GM23338 (cell line): ENCODE measurements around the gene NRG3. TPM values are rescaled to one million over a fixed set of nuclear protein-coding genes. Genes with fewer than 3 reads are reported as not detected.

ENCODE experiments used
- ATAC-seq: fragments of 200-7000 bp; cut with Tn5 transposase; 3 replicates; pipeline ENCODE4 v1.9.1; 2020
- DNase-seq: peaks from one replicate; pipeline ENCODE4 v3.0.0-alpha.2; 2015; ENCODE audit warnings: low spot score
- H2AFZ ChIP-seq: fragments of 200-600 bp; sonication (generic); 2 replicates; pipeline ENCODE4 v1.8.0; 2016; ENCODE audit warnings: antibody characterized with exemption, mild to moderate bottlenecking, moderate library complexity
- H3F3A ChIP-seq: fragments of 200-600 bp; sonication (generic); replicated peaks from 2 replicates; pipeline ENCODE4 v1.8.0; 2017; ENCODE audit warnings: antibody characterized with exemption, mixed run types, low read depth
- H3K27ac ChIP-seq: fragments of 200-600 bp; sonication (generic); 2 replicates; pipeline ENCODE4 v1.6.1; 2016; ENCODE audit warnings: low read depth
- H3K27me3 ChIP-seq: fragments of 200-600 bp; sonication (generic); 2 replicates; pipeline ENCODE4 v1.8.0; 2016; ENCODE audit warnings: mild to moderate bottlenecking, mixed run types, moderate library complexity; ENCODE audit not compliant: insufficient read depth
- H3K36me3 ChIP-seq: fragments of 200-600 bp; sonication (generic); 2 replicates; pipeline ENCODE4 v1.8.0; 2016; ENCODE audit warnings: mild to moderate bottlenecking; ENCODE audit not compliant: insufficient read depth
- H3K4me1 ChIP-seq: fragments of 200-600 bp; sonication (generic); 2 replicates; pipeline ENCODE4 v1.8.0; 2016; ENCODE audit warnings: mild to moderate bottlenecking, moderate library complexity; ENCODE audit not compliant: insufficient read depth
- H3K4me2 ChIP-seq: fragments of 200-600 bp; sonication (generic); 2 replicates; pipeline ENCODE4 v1.7.1; 2017; ENCODE audit warnings: mixed run types
- H3K4me3 ChIP-seq: fragments of 200-600 bp; sonication (generic); 2 replicates; pipeline ENCODE4 v1.6.1; 2016; ENCODE audit warnings: mixed run types
- H3K79me2 ChIP-seq: fragments of 200-600 bp; sonication (generic); replicated peaks from 2 replicates; pipeline ENCODE4 v1.8.0; 2017; ENCODE audit warnings: mild to moderate bottlenecking; ENCODE audit not compliant: insufficient read depth
- H3K9me2 ChIP-seq: fragments of 200-600 bp; sonication (generic); 2 replicates; pipeline ENCODE4 v1.8.0; 2017; ENCODE audit not compliant: insufficient read depth
- H4K20me1 ChIP-seq: fragments of 200-600 bp; sonication (generic); replicated peaks from 2 replicates; pipeline ENCODE4 v1.8.0; 2017; ENCODE audit warnings: mild to moderate bottlenecking; ENCODE audit not compliant: insufficient read depth
- H3K27ac Mint-ChIP-seq: 2 replicates; pipeline ENCODE4 v1.8.0; 2020; ENCODE audit warnings: inconsistent platforms, mild to moderate bottlenecking, moderate library complexity, mixed read lengths
- H3K27me3 Mint-ChIP-seq: 3 replicates; pipeline ENCODE4 v1.8.0; 2022; ENCODE audit warnings: low read depth, mild to moderate bottlenecking, moderate library complexity, mixed read lengths, inconsistent platforms; ENCODE audit not compliant: insufficient read depth, poor library complexity
- H3K36me3 Mint-ChIP-seq: 3 replicates; pipeline ENCODE4 v1.8.0; 2021; ENCODE audit warnings: low read depth, mild to moderate bottlenecking, inconsistent platforms, moderate library complexity, mixed read lengths
- H3K4me1 Mint-ChIP-seq: 3 replicates; pipeline ENCODE4 v1.8.0; 2020; ENCODE audit warnings: mild to moderate bottlenecking, inconsistent platforms, mixed read lengths
- H3K4me3 Mint-ChIP-seq: 3 replicates; pipeline ENCODE4 v1.8.0; 2021; ENCODE audit warnings: moderate library complexity, mild to moderate bottlenecking, inconsistent platforms, mixed read lengths
- H3K9me3 Mint-ChIP-seq: 3 replicates; pipeline ENCODE4 v1.8.0; 2020; ENCODE audit warnings: moderate library complexity, mild to moderate bottlenecking, inconsistent platforms, mixed read lengths
- CREB1 ChIP-seq: fragments of 250-450 bp; sonication (Bioruptor Pico); IDR thresholded peaks from 2 replicates; pipeline ENCODE4 v1.5.0; 2020; ENCODE audit warnings: low read depth, mild to moderate bottlenecking, moderate library complexity
- ETS1 ChIP-seq: IDR thresholded peaks from 2 replicates; pipeline ENCODE4 v1.6.1; 2016; ENCODE audit warnings: antibody characterized with exemption
- EZH2 ChIP-seq: fragments of 200-600 bp; sonication (generic); IDR thresholded peaks from one replicate; pipeline ENCODE4 v1.8.0; 2017; ENCODE audit warnings: antibody characterized with exemption, mild to moderate bottlenecking, low read depth; ENCODE audit not compliant: unreplicated experiment
- EZH2phosphoT487 ChIP-seq: fragments of 200-600 bp; sonication (generic); IDR thresholded peaks from one replicate; pipeline ENCODE4 v1.8.1; 2018; ENCODE audit warnings: antibody characterized with exemption; ENCODE audit not compliant: unreplicated experiment
- JUNB ChIP-seq: IDR thresholded peaks from one replicate; pipeline ENCODE4 v1.6.1; 2016; ENCODE audit warnings: antibody characterized with exemption; ENCODE audit not compliant: unreplicated experiment
- NANOG ChIP-seq: IDR thresholded peaks from 2 replicates; pipeline ENCODE4 v1.6.1; 2016; ENCODE audit warnings: antibody characterized with exemption, borderline replicate concordance
- POLR2AphosphoS5 ChIP-seq: IDR thresholded peaks from 2 replicates; pipeline ENCODE4 v1.6.1; 2016; ENCODE audit warnings: antibody characterized with exemption, low read depth
- STAT1 ChIP-seq: IDR thresholded peaks from one replicate; pipeline ENCODE4 v1.6.1; 2016; ENCODE audit warnings: antibody characterized with exemption; ENCODE audit not compliant: unreplicated experiment
- ZNF114 ChIP-seq: fragments of 250-450 bp; sonication (Bioruptor Pico); IDR thresholded peaks from 2 replicates; pipeline ENCODE4 v1.5.0; 2020; ENCODE audit warnings: mild to moderate bottlenecking, moderate library complexity
- ZNF462 ChIP-seq: fragments of 250-450 bp; sonication (Bioruptor Pico); IDR thresholded peaks from 2 replicates; pipeline ENCODE4 v1.5.0; 2020; ENCODE audit warnings: mild to moderate bottlenecking, moderate library complexity
- polyA plus RNA-seq: library from polyadenylated mRNA; unstranded; fragments of >200 nt; fragmentation: Nextera tagmentation; extraction: Ambion mirVana; gene quantifications from 2 replicates; pipeline ENCODE4 v1.2.1, GENCODE V29; 2016
- total RNA-seq: library from RNA; depleted of rRNA; stranded (reverse); fragments of >200 nt; shearing (Covaris generic); gene quantifications from 2 replicates; pipeline ENCODE4 v1.2.3, GENCODE V29; 2014

NRG3 gene
- total and polyA plus RNA-seq, 2 experiments from 2014 or later = 1.9 to 3.9 TPM

GRCh38 chr10:82396886-82397285, 521.9 kb downstream of the NRG3 start (continued):
- no peak for TF ChIP-seq ZNF462 (CRISPR knock-in tag)
- no peak for TF ChIP-seq STAT1
- no peak for TF ChIP-seq ZNF114 (CRISPR knock-in tag)
- no peak for TF ChIP-seq CREB1 (CRISPR knock-in tag)

GRCh38 chr10:82397854-82398253, 522.9 kb downstream of the NRG3 start:
- H4K20me1 ChIP-seq = no peaks in the 10 kb centered on the region
- peaks cover 29% of the 10 kb centered on the region for H3K4me1 Mint-ChIP-seq
- H3K4me2 ChIP-seq = no peak overlapping the region
- H3K9me2 ChIP-seq = no peaks in the 10 kb centered on the region
- H3K4me1 ChIP-seq = peaks cover 11% of the 10 kb centered on the region
- no peaks in the 10 kb centered on the region; the same call in 2 of the 3 replicates for H3K9me3 Mint-ChIP-seq
- H3K36me3 Mint-ChIP-seq = no peaks in the 10 kb centered on the region
- H2AFZ ChIP-seq = no peak overlapping the region
- no peak overlapping the region; the same call in 1 of the 2 replicates for H3K27ac Mint-ChIP-seq
- no peaks in the 10 kb centered on the region for H3K27me3 ChIP-seq
- H3K27me3 Mint-ChIP-seq = peaks cover 3% of the 10 kb centered on the region
- peak; percentile 32 for DNase-seq
- H3K79me2 ChIP-seq = no peaks in the 10 kb centered on the region
- H3K4me3 ChIP-seq = no peak overlapping the region
- no peak overlapping the region for H3K27ac ChIP-seq
- peak; percentile 86 for ATAC-seq
- H3F3A ChIP-seq = no peaks in the 10 kb centered on the region
- no peaks in the 10 kb centered on the region for H3K36me3 ChIP-seq
- H3K4me3 Mint-ChIP-seq = no peak overlapping the region
- TF ChIP-seq POLR2AphosphoS5 (no peak), ZNF114 (CRISPR knock-in tag) (no peak), EZH2 (no peak), EZH2phosphoT487 (no peak), STAT1 (no peak), CREB1 (CRISPR knock-in tag) (no peak), NANOG (no peak), JUNB (no peak), ETS1 (no peak)
